GM19025 (cell line): ENCODE data around the gene CAPZB.

Source experiments
- ATAC-seq: cut with Tn5 transposase; IDR thresholded peaks from one replicate; pipeline ENCODE4 v1.9.1; 2021; ENCODE audit warnings: mild to moderate bottlenecking, low read depth, moderate library complexity; ENCODE audit not compliant: unreplicated experiment

The CAPZB gene

DNA sequence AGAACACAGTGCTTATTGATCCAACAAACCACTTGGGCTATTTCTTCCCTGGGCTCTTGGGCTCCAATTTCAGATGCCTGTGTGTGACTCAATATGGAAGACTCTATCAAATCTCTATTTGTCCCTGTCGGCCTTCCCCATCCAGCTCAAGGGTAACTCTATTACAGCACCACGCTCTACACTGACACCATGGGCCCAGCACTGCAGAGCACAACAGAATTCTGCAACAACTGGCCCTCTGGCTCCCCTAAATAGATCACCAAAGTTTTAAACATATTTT lies 51.7 kb downstream of the CAPZB start:
- ATAC-seq, result no peak

DNA sequence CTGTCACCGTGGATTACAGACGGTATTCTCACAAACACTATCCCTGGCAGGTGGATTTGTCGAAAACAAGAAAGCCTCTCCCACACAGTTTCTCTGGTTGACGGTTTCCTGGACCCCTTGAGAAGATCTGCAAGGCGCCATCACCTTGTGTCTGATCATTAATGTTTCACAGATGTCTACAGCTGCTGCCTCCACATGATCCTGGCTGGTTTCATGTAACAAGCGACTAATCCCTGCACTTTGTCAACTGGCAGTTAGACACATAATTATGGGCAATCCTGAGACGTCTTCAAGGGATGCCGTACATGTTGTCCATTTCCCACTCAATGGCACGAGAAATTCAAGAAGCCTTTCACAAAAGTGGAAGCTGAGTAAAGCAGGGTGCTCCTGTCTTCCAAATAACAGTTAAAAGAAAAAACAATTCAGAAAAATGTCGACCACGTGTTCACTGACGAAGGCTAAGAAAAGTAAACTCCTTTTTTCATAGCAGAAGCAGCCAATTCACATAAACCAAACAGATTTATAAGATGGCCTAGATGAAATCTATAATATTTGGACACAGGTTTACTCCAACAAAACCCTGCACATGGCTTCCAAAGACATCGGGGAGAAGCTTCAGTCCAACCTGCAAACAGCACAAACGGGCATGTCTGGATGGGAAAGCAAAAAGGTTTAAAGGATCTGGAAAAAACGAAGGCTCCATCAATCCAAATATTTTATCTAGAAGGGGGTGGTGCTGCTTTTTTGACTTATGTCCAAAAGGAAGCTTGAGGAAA lies 52.2 kb downstream of the CAPZB start:
- ATAC-seq, result no peak

DNA sequence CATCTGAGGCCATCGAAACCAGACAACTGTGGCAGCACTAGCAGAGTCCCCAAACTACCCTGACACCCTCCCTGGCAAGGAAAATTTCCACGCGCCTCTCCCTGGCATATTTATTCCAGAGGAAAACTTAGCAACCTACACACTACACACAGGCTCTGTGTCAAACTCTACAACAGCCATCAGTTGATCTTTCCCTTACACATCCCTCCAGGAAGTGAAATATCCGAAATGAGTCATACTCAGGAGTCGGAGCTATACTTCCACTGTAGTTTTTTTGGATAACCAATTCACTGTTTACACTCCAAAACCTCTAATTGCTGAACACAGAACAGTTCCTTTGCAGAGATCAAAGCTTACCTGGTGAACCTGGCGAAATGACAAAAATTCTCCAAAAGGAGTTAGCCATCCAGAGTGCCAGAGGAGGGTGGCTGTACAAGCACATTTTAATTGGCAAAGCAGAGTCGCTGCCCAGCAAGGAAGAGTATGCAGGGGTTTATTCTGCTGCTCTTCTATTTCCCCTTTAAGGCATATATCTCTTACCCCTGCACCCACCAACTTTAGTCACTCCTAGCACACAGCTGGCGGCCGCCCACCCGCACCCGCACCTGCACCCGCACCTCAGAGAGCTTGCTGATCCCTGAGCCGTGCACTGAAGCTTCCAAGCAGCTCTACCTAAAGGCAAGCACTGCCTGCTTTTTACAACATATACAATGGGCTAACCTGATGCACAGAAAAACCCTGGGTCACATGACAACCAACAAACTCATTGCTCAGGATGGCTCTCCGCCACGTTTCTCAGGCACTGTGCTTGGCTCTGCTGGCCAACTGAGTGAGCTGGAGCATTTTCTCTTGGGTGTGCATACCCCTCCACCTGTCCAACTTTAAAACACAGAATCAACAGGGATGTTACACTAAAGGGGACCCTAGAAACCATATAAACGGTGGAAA lies 54.9 kb downstream of the CAPZB start:
- ATAC-seq, result no peak

DNA sequence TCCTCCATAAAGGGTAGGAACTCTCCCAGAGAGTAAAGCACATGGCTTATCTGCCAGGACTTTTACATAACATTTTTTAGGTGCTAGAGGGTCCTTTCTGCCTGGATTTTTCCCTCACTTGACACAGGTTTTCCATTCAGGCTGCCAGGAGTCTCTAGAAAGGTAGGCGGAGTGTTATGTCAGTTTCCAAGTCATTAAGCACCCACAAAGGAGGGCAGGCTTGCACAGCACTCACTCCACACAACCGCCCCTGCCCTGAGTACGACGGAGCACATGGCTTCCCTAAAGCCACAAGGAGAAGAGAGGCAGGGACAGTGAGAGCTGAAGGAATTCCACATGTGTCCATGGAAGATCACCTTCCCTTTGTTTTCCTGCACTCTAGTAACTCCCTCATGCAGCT lies 55.7 kb downstream of the CAPZB start:
- no peak for ATAC-seq

DNA sequence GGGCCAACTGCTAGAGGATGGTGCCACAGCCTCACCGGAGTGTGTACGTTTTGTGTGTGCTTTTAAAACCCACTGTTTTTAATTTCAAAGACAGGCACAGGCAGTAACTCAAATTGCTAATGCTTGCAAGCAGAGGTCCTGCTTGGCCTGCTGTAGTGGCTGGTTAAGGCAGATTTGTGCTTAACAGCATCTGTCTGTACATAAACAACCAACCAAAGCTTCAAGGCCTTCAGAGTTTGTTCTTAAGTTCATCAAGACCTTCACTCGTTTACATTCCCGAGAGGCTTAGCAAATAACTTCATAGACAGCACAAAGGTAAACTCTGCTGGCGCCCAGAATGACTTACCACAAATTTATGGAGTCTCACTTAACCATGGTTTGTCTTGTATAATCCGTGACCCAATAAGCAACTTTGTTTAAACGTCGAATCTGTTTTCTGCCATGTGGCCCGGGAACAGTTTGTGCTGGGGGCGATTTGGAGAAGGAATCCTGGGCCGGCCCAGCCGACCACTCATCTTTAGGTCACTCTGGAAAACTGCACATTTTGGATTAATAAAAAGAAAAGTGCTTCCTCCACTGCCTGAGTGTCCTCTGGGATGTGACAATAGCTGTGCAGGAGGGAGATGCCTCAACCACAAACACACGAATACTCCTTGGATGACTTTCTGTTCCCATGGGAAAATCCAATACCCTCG lies 58.1 kb downstream of the CAPZB start:
- no peak for ATAC-seq

DNA sequence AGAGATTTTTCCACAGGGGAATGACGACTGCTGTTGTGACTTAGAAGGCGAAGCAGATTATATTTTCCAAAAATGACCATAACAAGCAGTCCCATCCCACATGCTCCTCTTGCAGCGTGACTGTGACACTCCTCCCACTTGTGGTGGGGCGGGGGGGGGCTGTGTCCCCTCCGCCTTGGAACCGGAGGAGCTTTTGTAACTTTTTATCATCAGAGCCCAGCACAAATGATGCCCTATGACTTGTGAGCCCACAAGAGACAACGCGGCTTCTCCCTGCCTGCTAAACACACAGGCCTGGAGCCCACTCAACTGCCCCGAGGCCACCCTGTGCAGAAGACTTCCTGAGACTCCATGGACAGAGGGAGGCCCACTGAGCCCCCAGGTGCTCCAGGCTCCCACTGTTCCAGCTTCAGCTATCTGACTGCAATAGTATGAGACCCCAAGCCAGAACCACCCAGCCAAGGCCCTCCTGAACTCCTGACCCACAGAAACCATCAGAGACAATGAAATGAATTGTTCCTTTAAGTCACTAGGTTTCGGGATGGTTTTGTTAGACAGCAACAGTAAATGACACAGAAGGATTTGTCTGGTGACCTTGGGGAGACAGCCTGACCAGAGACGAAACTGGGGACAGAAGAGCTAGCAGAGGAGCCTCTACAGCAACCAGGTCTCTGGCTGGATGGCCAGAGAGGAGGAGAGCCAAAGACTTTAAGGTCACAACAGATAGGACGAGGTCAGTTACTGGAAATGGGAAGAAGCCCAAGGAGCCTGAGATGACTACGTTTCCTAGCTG lies 58.8 kb downstream of the CAPZB start:
- no peak for ATAC-seq

DNA sequence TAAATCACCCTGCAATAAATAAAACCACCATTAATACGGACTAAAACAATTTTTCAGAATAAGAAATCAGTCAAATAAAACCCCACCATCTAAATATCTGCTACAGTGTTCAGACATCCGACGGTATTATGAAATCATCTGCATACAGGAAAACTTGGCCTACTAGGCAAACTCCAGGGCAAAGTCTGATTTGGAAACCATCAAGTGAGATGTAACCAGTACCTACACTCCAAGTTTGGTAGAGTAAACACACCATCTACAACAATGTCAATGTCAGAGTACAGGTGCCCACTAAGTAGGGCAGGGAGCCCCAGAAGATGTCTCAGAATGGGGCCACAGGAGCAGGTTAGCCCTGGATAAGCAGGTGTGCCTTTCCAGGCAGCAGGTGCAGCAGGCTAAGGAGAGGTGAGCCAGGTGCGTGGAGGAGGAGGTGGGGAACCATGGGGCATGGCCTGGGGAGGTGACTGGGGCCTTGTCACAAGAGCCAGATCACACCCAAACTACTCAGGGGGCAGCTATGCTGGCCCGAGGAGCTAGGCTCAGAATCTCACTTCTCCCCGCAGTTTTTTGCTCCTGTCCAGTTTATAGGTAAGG lies 59.6 kb downstream of the CAPZB start:
- no peak for ATAC-seq

DNA sequence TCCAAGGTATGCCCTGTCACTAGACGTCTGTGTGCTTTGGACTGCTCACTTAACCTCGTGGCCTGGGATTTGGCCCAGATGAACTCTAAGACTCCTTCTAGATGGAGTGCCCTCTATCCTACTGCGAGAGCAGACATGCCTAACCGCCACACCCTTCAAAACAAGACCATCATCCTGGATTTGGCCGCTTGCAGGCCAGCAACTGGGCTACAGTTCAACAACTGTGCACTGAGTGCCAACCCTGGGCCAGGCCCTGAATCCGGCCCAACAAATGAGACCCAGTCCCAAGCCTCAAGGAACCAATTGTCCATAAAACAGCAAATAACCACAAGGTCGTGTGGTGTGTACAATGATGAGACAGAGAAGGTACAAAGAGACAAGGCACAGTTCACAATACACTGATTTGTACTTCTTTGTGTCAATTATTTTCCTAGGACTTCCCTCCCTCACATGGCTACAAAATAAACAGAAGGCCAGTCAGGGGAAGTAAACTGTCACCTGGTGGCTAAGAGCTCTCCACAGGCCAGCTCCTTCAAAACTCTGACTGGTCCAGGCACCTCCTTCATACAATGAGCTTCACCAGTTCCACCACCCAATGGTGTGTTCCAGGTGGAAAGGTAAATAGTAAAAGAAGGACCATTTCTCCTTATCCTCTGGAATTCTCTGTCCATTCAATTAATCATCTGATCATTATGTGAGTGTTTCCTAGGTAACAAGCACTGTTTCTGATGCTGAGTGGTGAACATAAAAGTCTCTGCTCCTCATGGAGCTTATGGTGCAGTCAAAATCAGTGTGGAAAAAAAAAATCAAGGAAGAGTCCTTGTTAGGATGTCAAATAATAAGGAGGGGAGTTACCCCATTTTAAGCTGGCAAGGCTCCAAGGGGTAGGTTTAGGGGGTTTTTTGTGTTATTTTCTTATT lies 60.4 kb downstream of the CAPZB start:
- ATAC-seq, result no peak

DNA sequence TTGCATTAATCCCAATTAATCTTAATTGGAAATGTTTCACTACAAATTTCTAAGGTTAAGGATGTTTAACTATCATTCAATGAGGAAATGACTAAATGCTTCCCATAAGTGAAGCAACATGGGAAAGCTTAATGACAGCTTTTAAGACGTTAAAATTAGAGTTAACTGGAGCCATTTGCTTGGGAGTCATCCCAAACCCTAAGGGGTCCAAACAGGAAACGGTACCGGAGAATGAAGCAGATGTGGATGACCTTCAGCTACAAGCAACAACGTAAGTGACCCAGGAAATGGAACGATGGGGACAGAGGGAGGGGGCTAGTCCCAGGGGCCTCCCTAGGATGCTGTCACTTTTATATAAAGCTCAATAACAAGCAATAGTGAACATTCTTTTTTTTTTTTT lies 62.2 kb downstream of the CAPZB start:
- ATAC-seq, result no peak

DNA sequence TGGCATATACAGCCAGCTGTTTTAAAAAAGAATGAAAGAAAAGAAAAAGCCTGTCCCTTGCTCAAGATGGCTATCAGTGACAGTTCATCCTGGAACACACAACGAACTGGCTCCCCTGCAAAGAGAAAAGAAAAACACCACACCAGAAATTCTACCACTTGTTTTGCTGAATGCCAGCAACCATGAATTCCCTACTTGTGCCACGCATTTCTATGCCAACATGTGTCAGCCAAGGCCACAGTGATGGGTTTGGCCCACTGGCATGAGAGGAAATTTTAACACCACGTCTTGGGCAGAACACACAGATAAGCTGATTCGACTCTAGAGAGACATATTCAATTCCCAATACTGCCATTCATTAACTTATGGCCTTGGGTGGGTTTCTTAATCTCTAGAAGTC lies 64.0 kb downstream of the CAPZB start:
- ATAC-seq, result no peak

DNA sequence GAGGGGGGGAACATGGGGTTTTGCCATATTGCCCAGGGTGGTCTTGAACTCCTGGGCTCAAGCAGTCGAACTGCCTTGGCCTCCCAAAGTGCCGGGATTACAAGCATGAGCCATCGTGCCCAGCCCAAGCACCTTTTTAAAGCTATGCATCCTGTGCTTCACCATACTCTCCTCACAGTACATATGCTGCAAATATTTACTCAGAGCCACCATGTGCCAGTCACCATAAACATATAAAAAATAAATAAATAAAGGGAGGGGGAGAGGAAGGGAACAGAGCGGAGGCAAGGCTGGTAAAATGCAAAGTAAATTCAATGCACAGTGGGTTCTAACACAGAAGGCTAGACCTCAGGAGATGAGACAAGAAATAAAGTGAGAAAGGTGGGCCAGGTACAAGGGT lies 64.7 kb downstream of the CAPZB start:
- no peak for ATAC-seq

DNA sequence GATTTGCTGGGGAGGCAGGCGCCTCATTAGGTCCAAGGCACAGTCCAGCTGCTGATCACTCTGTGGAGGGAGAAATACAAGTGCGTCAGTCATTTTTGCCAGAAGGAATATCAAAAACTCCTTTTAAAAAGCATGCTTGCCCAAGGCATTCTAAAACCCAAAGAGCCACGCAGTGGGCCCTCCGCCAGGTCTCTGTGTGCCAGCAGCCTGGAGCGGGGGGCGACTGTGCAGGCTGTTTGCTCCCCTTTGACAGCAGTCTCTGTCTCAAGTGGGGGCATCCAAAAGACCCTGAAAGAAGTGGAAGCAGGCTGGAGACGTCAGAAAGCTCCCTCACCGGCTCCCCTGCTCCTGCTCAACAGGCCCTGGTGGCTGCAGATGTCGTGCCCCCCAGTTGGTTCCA lies 65.6 kb downstream of the CAPZB start:
- no peak for ATAC-seq

DNA sequence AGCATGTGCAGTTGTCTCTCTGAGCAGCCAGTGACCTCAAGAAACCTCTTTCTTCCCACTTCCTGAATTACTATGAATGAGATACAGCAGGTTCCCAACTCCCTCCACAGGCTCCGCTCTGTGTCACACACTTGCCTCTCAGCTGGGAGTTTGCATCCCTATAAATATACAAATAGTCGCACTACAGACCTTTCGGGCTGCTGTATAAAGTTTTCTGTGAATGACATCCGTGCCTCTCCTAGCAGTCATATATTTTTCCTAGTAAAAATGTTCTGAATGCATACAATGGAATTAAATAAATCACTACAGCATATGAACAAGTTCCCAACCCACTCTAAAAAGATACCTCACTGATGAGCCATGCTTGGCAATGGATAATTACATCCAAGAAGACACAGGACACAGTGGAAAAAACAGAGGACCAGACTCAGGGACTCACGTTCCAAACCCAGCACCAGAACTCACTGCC lies 66.8 kb downstream of the CAPZB start:
- no peak for ATAC-seq

DNA sequence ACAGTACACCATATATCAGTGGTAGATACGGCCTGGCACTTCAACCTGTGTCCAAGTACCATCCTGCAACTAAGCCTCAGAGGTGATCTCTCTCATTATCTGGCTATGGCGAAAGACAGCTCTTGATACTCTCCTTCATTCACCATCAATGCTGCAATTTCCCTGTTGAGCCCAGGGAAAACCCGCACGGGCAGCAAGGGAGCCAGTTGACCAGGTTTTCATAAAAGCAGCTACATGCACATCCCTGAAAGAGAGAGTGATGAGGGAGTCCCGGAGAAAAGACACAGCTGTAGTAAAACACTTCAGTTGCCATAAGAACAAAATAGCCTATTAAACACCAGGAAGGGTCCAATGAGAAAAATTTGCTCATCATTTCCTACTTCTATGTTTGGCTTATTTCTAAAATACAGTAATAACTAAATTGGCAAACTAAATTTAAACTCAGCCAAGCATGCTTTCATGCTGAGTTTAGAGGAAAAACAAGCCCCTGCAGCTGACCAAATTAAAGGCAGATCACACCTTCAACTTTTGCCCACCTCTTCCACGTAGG lies 68.3 kb downstream of the CAPZB start:
- no peak for ATAC-seq

DNA sequence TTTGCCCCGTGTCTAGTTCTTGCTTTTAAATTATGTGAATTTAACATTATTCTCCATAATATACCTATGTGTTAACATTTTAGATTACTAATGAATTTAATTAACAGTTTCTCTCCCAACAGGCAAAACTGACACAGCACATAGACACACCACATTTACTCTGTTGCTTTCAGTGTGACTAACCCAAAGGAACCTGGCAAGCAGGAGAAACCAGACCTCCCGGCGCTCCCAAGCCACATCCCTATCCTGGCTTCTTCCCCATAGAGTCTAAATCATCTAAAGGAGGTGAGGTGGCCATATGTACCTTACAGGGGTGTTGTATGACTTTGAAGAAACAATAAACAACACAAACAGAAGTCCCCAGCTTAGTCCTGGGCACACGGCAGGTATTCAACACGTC lies 69.2 kb downstream of the CAPZB start:
- ATAC-seq, result no peak

DNA sequence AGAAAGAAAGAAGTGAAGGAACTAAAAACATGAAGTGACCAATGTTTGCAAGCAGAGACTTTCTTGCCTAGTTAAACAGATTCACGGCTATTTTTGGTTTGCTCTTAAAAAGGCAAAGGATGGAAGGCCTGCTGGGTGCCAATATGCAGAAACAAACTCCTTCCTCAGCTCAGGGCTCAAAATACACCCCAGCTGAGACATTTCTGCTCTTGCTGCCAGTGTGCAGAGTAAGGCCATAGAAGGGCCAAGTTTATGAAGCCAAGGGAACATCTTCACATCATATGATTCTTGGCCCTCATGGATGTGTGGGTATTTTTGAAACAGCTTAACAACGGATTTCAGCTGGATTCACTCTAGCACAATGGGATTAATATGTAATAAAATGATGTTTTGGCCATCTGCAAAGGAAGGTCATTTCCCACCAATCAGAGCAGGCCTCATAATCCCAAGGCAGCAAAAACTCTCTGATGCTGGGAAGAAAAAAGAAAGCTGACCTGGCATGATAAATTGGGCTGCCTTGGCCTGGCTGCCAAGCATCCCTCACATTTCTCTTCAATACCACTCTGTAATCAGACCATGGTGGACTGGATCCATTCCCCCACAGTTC lies 70.7 kb downstream of the CAPZB start:
- ATAC-seq, result no peak

DNA sequence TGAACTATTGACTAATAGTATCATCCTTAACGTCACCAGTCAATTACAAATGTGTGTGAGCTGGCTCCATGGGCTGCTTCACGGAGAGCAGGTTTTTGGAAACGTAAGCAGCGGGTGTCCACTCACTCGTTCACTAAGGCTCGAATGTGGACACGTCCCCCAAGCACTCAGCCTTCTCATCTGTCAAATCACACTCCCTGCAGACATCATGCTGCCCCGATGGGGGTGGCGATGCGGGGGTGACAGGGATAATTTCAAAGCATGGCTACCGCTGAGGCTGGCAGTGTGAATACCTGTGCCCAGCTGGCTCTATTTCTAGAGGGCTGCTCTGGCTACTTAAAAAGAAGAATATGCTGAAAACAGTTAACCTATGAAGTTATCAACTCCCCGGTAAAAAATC lies 71.3 kb downstream of the CAPZB start:
- ATAC-seq, result no peak

DNA sequence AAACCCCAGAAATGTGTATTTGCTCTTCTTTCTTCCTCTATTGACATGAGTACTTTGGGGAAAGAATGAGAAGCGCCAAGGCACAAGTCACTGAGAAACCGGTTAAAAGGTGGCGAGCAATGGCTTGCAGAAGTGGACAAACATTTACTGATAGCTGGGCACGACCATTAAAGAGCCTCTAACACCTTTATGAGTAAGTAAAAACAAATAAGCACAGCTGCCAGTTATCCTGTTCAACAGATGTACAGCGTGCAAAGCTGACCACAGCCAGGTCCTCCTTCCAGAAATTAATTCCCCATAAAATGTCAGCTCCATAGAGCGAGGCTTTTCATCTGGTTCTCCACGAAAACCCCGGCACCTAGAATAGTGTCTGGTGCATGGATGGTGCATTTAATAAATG lies 72.7 kb downstream of the CAPZB start:
- no peak for ATAC-seq
